ENCODE measurements around the gene ZNF385A. TPM values are rescaled to one million over a fixed set of nuclear protein-coding genes. Genes with fewer than 3 reads are reported as not detected.

The ZNF385A gene
- total RNA-seq, 1 donor from 2014 or later = 24.4 TPM

GRCh38 chr12:54368025-54368708 lies 16.4 kb downstream of the ZNF385A start:
- Mint-ChIP-seq H3K9me3 (ENCODE audit: unreplicated experiment) (no peaks in the 10 kb centered on the region), H3K27me3 (ENCODE audit: low read depth, unreplicated experiment) (peaks cover 2% of the 10 kb centered on the region), H3K27ac (ENCODE audit: unreplicated experiment) (peak overlapping the region; percentile 55), H3K4me1 (ENCODE audit: low read depth, unreplicated experiment) (peaks cover 18% of the 10 kb centered on the region), H3K4me3 (ENCODE audit: unreplicated experiment) (peak overlapping the region; percentile 46), H3K36me3 (ENCODE audit: low read depth, unreplicated experiment) (peaks cover 8% of the 10 kb centered on the region)
- Histone ChIP-seq H4K20me1 (ENCODE audit: insufficient read depth, low read length) (no peaks in the 10 kb centered on the region), H3K4me1 (ENCODE audit: insufficient read depth, low read length) (peaks cover 16% of the 10 kb centered on the region), H3K79me2 (ENCODE audit: insufficient read depth, low read length) (no peaks in the 10 kb centered on the region), H3K36me3 (ENCODE audit: insufficient read depth, low read length) (no peaks in the 10 kb centered on the region), H3K9me3 (ENCODE audit: insufficient read depth, low read depth, low read length) (no peaks in the 10 kb centered on the region), H3K27ac (ENCODE audit: low read depth, low read length) (no peak overlapping the region), H3K27me3 (ENCODE audit: insufficient read depth, low read length) (no peaks in the 10 kb centered on the region), H3K9ac (ENCODE audit: low read length) (peak overlapping the region; percentile 60), H2AFZ (ENCODE audit: low read depth, low read length) (peak overlapping the region; percentile 73), H3K4me3 (ENCODE audit: insufficient read depth, low read depth, low read length) (no peak overlapping the region), H3K4me2 (ENCODE audit: low read length) (peak overlapping the region; percentile 89)
- no peak for DNase-seq (ENCODE audit: low read depth)
- FAIRE-seq = no peak
- TF ChIP-seq EZH2 (IDR thresholded peaks at IDR 0.05; ENCODE audit: insufficient read depth, low read length) (no peak), CTCF (IDR thresholded peaks at IDR 0.05; ENCODE audit: insufficient read depth, low read depth, low read length) (no peak)

- Mint-ChIP-seq H3K27me3 (ENCODE audit: low read depth, unreplicated experiment) (peaks cover 6% of the 10 kb centered on the region), H3K36me3 (ENCODE audit: low read depth, unreplicated experiment) (peaks cover 1% of the 10 kb centered on the region), H3K27ac (ENCODE audit: unreplicated experiment) (no peak within 1 kb of the TSS), H3K4me3 (ENCODE audit: unreplicated experiment) (no peak within 1 kb of the TSS), H3K4me1 (ENCODE audit: low read depth, unreplicated experiment) (peaks cover 22% of the 10 kb centered on the region), H3K9me3 (ENCODE audit: unreplicated experiment) (no peaks in the 10 kb centered on the region)
- no peaks in the 10 kb centered on the region for H3K79me2 ChIP-seq (ENCODE audit: insufficient read depth, low read length)
- H3K27ac ChIP-seq (ENCODE audit: low read depth, low read length) = no peak within 1 kb of the TSS
- H3K9me3 ChIP-seq (ENCODE audit: insufficient read depth, low read depth, low read length) = no peaks in the 10 kb centered on the region
- H2AFZ ChIP-seq (ENCODE audit: low read depth, low read length) = no peak within 1 kb of the TSS
- DNase-seq (ENCODE audit: low read depth) = no peak
- no peak for FAIRE-seq
- H3K4me2 ChIP-seq (ENCODE audit: low read length) = no peak within 1 kb of the TSS
- TF ChIP-seq EZH2 (IDR thresholded peaks at IDR 0.05; ENCODE audit: insufficient read depth, low read length) (no peak), CTCF (IDR thresholded peaks at IDR 0.05; ENCODE audit: insufficient read depth, low read depth, low read length) (no peak)
- H3K36me3 ChIP-seq (ENCODE audit: insufficient read depth, low read length) = no peaks in the 10 kb centered on the region
- H3K4me1 ChIP-seq (ENCODE audit: insufficient read depth, low read length) = peaks cover 28% of the 10 kb centered on the region
- H3K4me3 ChIP-seq (ENCODE audit: insufficient read depth, low read depth, low read length) = no peak within 1 kb of the TSS
- H3K9ac ChIP-seq (ENCODE audit: low read length) = no peak within 1 kb of the TSS
- no peaks in the 10 kb centered on the region for H3K27me3 ChIP-seq (ENCODE audit: insufficient read depth, low read length)
- no peaks in the 10 kb centered on the region for H4K20me1 ChIP-seq (ENCODE audit: insufficient read depth, low read length)
These were observed 20.1 kb downstream of the ZNF385A start, which contains the start of gene GPR84 for GRCh38 chr12:54364413-54364812. GPR84 (minus strand) TSS chr12:54364486; CDS start chr12:54363851, 635 bp downstream.

GRCh38 chr12:54363618-54364017 lies 20.9 kb downstream of the ZNF385A start:
- no peak overlapping the region for H3K27ac Mint-ChIP-seq (ENCODE audit: unreplicated experiment)
- Histone ChIP-seq H3K4me1 (ENCODE audit: insufficient read depth, low read length) (peaks cover 23% of the 10 kb centered on the region), H2AFZ (ENCODE audit: low read depth, low read length) (no peak overlapping the region), H3K27ac (ENCODE audit: low read depth, low read length) (no peak overlapping the region), H3K79me2 (ENCODE audit: insufficient read depth, low read length) (no peaks in the 10 kb centered on the region), H3K27me3 (ENCODE audit: insufficient read depth, low read length) (no peaks in the 10 kb centered on the region), H3K9me3 (ENCODE audit: insufficient read depth, low read depth, low read length) (no peaks in the 10 kb centered on the region), H3K9ac (ENCODE audit: low read length) (no peak overlapping the region), H3K4me2 (ENCODE audit: low read length) (no peak overlapping the region), H3K36me3 (ENCODE audit: insufficient read depth, low read length) (no peaks in the 10 kb centered on the region), H4K20me1 (ENCODE audit: insufficient read depth, low read length) (no peaks in the 10 kb centered on the region), H3K4me3 (ENCODE audit: insufficient read depth, low read depth, low read length) (no peak overlapping the region)
- H3K4me3 Mint-ChIP-seq (ENCODE audit: unreplicated experiment) = no peak overlapping the region
- DNase-seq (ENCODE audit: low read depth) (no peak), FAIRE-seq (no peak)
- H3K36me3 Mint-ChIP-seq (ENCODE audit: low read depth, unreplicated experiment) = peaks cover 1% of the 10 kb centered on the region
- H3K9me3 Mint-ChIP-seq (ENCODE audit: unreplicated experiment) = no peaks in the 10 kb centered on the region
- peaks cover 19% of the 10 kb centered on the region for H3K4me1 Mint-ChIP-seq (ENCODE audit: low read depth, unreplicated experiment)
- H3K27me3 Mint-ChIP-seq (ENCODE audit: low read depth, unreplicated experiment) = peaks cover 6% of the 10 kb centered on the region
- TF ChIP-seq CTCF (IDR thresholded peaks at IDR 0.05; ENCODE audit: insufficient read depth, low read depth, low read length) (no peak), EZH2 (IDR thresholded peaks at IDR 0.05; ENCODE audit: insufficient read depth, low read length) (no peak)
